Mammary epithelial cell (primary cell): ENCODE data around the gene MROH2A.

Source experiments
- CTCF ChIP-seq, 2 donors: IDR thresholded peaks in 1 of 2; conservative IDR thresholded peaks in 1 of 2; 2 replicates each; pipeline ENCODE4 v1.5.1; 2011 to 2012; ENCODE audit warnings: inconsistent platforms in 2 of 2, low read length in 2 of 2, mild to moderate bottlenecking in 2 of 2, control low read depth in 1 of 2, low read depth in 1 of 2; ENCODE audit not compliant: insufficient read depth in 1 of 2; ENCODE audit errors: extremely low read depth in 1 of 2
- EZH2 ChIP-seq: IDR thresholded peaks from 2 replicates; pipeline ENCODE4 v1.6.1; 2012; ENCODE audit warnings: low read length, inconsistent platforms, borderline replicate concordance

- TF ChIP-seq CTCF (conservative IDR thresholded peaks at IDR 0.05 in 1 of 2, IDR thresholded peaks at IDR 0.05 in 1 of 2; ENCODE audit: extremely low read depth in 1 of 2, insufficient read depth in 1 of 2, low read depth in 1 of 2, low read length in 2 of 2) (no peak), EZH2 (no peak)
Observed at GRCh38 chr2:233855345-233855744, 77.2 kb downstream of the MROH2A start.
